ENCODE results near the gene B4GALT2. TPM values are rescaled to one million over a fixed set of nuclear protein-coding genes. Genes with fewer than 3 reads are reported as not detected.

B4GALT2 gene
- total RNA-seq, 1 donor from 2014 or later: 23.7 TPM

DNA sequence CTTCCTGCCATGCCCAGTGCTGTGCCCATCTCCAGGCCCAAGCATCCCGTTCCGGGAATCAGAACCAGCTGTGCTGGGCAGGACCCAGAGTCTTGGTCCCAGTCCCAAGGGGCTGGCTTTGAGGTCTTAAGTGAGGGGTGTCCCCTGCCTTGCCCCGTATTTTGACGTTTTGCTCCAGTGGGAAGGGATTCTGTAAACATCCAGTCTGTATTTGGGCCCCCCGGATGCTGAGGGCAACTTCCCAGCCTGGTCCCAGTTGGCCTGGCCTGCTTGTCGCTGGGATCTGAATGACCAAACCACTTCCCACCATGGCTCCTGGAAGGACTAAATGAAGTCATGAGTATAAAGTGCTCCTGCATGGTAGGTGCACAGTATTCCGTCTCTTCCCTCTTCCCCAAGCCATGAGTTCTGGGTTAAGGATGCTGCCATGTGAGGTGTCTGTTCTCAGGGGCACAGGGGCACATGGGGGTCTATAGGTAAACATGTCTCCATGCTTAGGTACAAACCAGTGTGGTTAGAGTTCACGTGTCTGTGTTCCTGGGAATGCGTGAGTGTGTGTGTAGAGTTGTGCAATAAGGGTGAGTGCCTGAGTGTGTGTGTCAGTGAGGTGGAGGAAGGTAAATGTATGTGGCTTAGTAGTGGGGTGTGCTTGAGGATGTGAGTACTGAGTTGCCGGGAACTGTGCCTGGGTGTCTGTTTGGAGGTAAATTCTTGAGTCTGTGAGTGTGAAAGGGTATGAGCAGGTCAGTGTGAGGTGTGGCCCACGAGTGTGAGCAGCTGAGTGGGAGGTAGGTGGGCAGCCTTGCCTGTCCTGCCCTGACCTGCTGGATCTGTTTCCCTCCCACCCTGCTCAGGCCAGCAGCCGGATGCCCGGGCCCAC lies 1.5 kb downstream of the B4GALT2 start:
- H3K27me3 ChIP-seq: no peaks in the 10 kb centered on the region
- peak overlapping the region; percentile 77 for H3K4me2 ChIP-seq
- peaks cover 31% of the 10 kb centered on the region for H4K20me1 ChIP-seq (ENCODE audit: low read depth)
- peaks cover 8% of the 10 kb centered on the region for H3K4me1 ChIP-seq
- Mint-ChIP-seq H3K36me3 (peaks cover 27% of the 10 kb centered on the region), H3K27ac (peak overlapping the region; percentile 86), H3K4me1 (peaks cover 45% of the 10 kb centered on the region), H3K9me3 (no peaks in the 10 kb centered on the region), H3K27me3 (ENCODE audit: insufficient read depth, low read depth) (peaks cover 4% of the 10 kb centered on the region), H3K4me3 (peak overlapping the region; percentile 92)
- peak overlapping the region; percentile 89 for H3K4me3 ChIP-seq
- TF ChIP-seq EZH2phosphoT487 (IDR thresholded peaks at IDR 0.05) (no peak), EZH2 (IDR thresholded peaks at IDR 0.05) (no peak)
- TF ChIP-seq, protein P1, sequence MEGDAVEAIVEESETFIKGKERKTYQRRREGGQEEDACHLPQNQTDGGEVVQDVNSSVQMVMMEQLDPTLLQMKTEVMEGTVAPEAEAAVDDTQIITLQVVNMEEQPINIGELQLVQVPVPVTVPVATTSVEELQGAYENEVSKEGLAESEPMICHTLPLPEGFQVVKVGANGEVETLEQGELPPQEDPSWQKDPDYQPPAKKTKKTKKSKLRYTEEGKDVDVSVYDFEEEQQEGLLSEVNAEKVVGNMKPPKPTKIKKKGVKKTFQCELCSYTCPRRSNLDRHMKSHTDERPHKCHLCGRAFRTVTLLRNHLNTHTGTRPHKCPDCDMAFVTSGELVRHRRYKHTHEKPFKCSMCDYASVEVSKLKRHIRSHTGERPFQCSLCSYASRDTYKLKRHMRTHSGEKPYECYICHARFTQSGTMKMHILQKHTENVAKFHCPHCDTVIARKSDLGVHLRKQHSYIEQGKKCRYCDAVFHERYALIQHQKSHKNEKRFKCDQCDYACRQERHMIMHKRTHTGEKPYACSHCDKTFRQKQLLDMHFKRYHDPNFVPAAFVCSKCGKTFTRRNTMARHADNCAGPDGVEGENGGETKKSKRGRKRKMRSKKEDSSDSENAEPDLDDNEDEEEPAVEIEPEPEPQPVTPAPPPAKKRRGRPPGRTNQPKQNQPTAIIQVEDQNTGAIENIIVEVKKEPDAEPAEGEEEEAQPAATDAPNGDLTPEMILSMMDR (IDR thresholded peaks at IDR 0.05): no peak
- H3K9me3 ChIP-seq (ENCODE audit: low read depth): no peaks in the 10 kb centered on the region
- peaks cover 29% of the 10 kb centered on the region for H3F3A ChIP-seq (ENCODE audit: low read depth)
- DNase-seq (ENCODE audit: low spot score): no peak
- H3K36me3 ChIP-seq: no peaks in the 10 kb centered on the region
- H2AFZ ChIP-seq (replicated peaks): no peak overlapping the region
- H3K9ac ChIP-seq: peak overlapping the region; percentile 57
- peaks cover 28% of the 10 kb centered on the region for H3K79me2 ChIP-seq (ENCODE audit: low read depth)
- no peak overlapping the region for H3K27ac ChIP-seq

DNA sequence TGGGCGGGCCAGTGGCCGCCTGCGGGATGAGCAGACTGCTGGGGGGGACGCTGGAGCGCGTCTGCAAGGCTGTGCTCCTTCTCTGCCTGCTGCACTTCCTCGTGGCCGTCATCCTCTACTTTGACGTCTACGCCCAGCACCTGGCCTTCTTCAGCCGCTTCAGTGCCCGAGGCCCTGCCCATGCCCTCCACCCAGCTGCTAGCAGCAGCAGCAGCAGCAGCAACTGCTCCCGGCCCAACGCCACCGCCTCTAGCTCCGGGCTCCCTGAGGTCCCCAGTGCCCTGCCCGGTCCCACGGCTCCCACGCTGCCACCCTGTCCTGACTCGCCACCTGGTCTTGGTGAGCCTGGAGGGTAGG lies 2.1 kb downstream of the B4GALT2 start:
- Histone ChIP-seq H4K20me1 (ENCODE audit: low read depth) (peaks cover 25% of the 10 kb centered on the region), H3K79me2 (ENCODE audit: low read depth) (peaks cover 22% of the 10 kb centered on the region), H3K9ac (no peak overlapping the region), H3F3A (ENCODE audit: low read depth) (peaks cover 24% of the 10 kb centered on the region), H3K4me3 (no peak overlapping the region), H3K36me3 (no peaks in the 10 kb centered on the region), H3K4me2 (no peak overlapping the region), H3K9me3 (ENCODE audit: low read depth) (no peaks in the 10 kb centered on the region), H3K27ac (no peak overlapping the region), H3K4me1 (peaks cover 5% of the 10 kb centered on the region), H2AFZ (replicated peaks) (no peak overlapping the region), H3K27me3 (no peaks in the 10 kb centered on the region)
- Mint-ChIP-seq H3K4me1 (peaks cover 39% of the 10 kb centered on the region), H3K9me3 (no peaks in the 10 kb centered on the region), H3K27me3 (ENCODE audit: insufficient read depth, low read depth) (peaks cover 4% of the 10 kb centered on the region), H3K27ac (no peak overlapping the region), H3K36me3 (peaks cover 31% of the 10 kb centered on the region), H3K4me3 (no peak overlapping the region)
- TF ChIP-seq EZH2phosphoT487 (IDR thresholded peaks at IDR 0.05) (no peak), EZH2 (IDR thresholded peaks at IDR 0.05) (no peak)
- TF ChIP-seq, protein P1 (IDR thresholded peaks at IDR 0.05): no peak
- DNase-seq (ENCODE audit: low spot score): no peak

DNA sequence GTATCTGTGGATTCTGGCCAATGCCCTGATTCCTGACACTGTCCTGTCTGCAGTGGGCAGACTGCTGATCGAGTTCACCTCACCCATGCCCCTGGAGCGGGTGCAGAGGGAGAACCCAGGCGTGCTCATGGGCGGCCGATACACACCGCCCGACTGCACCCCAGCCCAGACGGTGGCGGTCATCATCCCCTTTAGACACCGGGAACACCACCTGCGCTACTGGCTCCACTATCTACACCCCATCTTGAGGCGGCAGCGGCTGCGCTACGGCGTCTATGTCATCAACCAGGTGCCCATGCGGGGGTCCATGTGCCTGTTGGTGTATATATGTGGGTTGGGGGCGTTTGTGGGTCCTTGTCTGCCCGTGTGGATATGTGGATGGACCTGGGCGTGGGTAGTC lies 2.6 kb downstream of the B4GALT2 start:
- H3K27ac Mint-ChIP-seq: no peak overlapping the region

More for the DNA sequence above, 2.6 kb downstream of the B4GALT2 start:
- Histone ChIP-seq H3K9ac (no peak overlapping the region), H3K4me2 (no peak overlapping the region), H4K20me1 (ENCODE audit: low read depth) (peaks cover 20% of the 10 kb centered on the region), H3K36me3 (no peaks in the 10 kb centered on the region), H3K27me3 (no peaks in the 10 kb centered on the region), H3K4me1 (peaks cover 5% of the 10 kb centered on the region), H3K9me3 (ENCODE audit: low read depth) (no peaks in the 10 kb centered on the region), H3K79me2 (ENCODE audit: low read depth) (peaks cover 17% of the 10 kb centered on the region), H3F3A (ENCODE audit: low read depth) (peaks cover 24% of the 10 kb centered on the region), H2AFZ (replicated peaks) (no peak overlapping the region), H3K27ac (no peak overlapping the region), H3K4me3 (no peak overlapping the region)
- no peak for TF ChIP-seq EZH2 (IDR thresholded peaks at IDR 0.05)
- TF ChIP-seq EZH2phosphoT487 (IDR thresholded peaks at IDR 0.05): no peak
- TF ChIP-seq, protein P1 (IDR thresholded peaks at IDR 0.05): no peak
- H3K4me3 Mint-ChIP-seq: peak overlapping the region; percentile 65
- H3K36me3 Mint-ChIP-seq: peaks cover 35% of the 10 kb centered on the region
- peaks cover 4% of the 10 kb centered on the region for H3K27me3 Mint-ChIP-seq (ENCODE audit: insufficient read depth, low read depth)
- H3K4me1 Mint-ChIP-seq: peaks cover 35% of the 10 kb centered on the region
- H3K9me3 Mint-ChIP-seq: no peaks in the 10 kb centered on the region
- DNase-seq (ENCODE audit: low spot score): no peak
